GM23338 (cell line): Measurements from ENCODE around the gene TXN. TPM values are rescaled to one million over a fixed set of nuclear protein-coding genes. Genes with fewer than 3 reads are reported as not detected.

ENCODE experiments used
- ATAC-seq: fragments of 200-7000 bp; cut with Tn5 transposase; 3 replicates; pipeline ENCODE4 v1.9.1; 2020
- DNase-seq: peaks from one replicate; pipeline ENCODE4 v3.0.0-alpha.2; 2015; ENCODE audit warnings: low spot score
- H2AFZ ChIP-seq: fragments of 200-600 bp; sonication (generic); 2 replicates; pipeline ENCODE4 v1.8.0; 2016; ENCODE audit warnings: antibody characterized with exemption, mild to moderate bottlenecking, moderate library complexity
- H3F3A ChIP-seq: fragments of 200-600 bp; sonication (generic); replicated peaks from 2 replicates; pipeline ENCODE4 v1.8.0; 2017; ENCODE audit warnings: antibody characterized with exemption, mixed run types, low read depth
- H3K27ac ChIP-seq: fragments of 200-600 bp; sonication (generic); 2 replicates; pipeline ENCODE4 v1.6.1; 2016; ENCODE audit warnings: low read depth
- H3K27me3 ChIP-seq: fragments of 200-600 bp; sonication (generic); 2 replicates; pipeline ENCODE4 v1.8.0; 2016; ENCODE audit warnings: mild to moderate bottlenecking, mixed run types, moderate library complexity; ENCODE audit not compliant: insufficient read depth
- H3K36me3 ChIP-seq: fragments of 200-600 bp; sonication (generic); 2 replicates; pipeline ENCODE4 v1.8.0; 2016; ENCODE audit warnings: mild to moderate bottlenecking; ENCODE audit not compliant: insufficient read depth
- H3K4me1 ChIP-seq: fragments of 200-600 bp; sonication (generic); 2 replicates; pipeline ENCODE4 v1.8.0; 2016; ENCODE audit warnings: mild to moderate bottlenecking, moderate library complexity; ENCODE audit not compliant: insufficient read depth
- H3K4me2 ChIP-seq: fragments of 200-600 bp; sonication (generic); 2 replicates; pipeline ENCODE4 v1.7.1; 2017; ENCODE audit warnings: mixed run types
- H3K4me3 ChIP-seq: fragments of 200-600 bp; sonication (generic); 2 replicates; pipeline ENCODE4 v1.6.1; 2016; ENCODE audit warnings: mixed run types
- H3K79me2 ChIP-seq: fragments of 200-600 bp; sonication (generic); replicated peaks from 2 replicates; pipeline ENCODE4 v1.8.0; 2017; ENCODE audit warnings: mild to moderate bottlenecking; ENCODE audit not compliant: insufficient read depth
- H3K9me2 ChIP-seq: fragments of 200-600 bp; sonication (generic); 2 replicates; pipeline ENCODE4 v1.8.0; 2017; ENCODE audit not compliant: insufficient read depth
- H4K20me1 ChIP-seq: fragments of 200-600 bp; sonication (generic); replicated peaks from 2 replicates; pipeline ENCODE4 v1.8.0; 2017; ENCODE audit warnings: mild to moderate bottlenecking; ENCODE audit not compliant: insufficient read depth
- H3K27ac Mint-ChIP-seq: 2 replicates; pipeline ENCODE4 v1.8.0; 2020; ENCODE audit warnings: inconsistent platforms, mild to moderate bottlenecking, moderate library complexity, mixed read lengths
- H3K27me3 Mint-ChIP-seq: 3 replicates; pipeline ENCODE4 v1.8.0; 2022; ENCODE audit warnings: low read depth, mild to moderate bottlenecking, moderate library complexity, mixed read lengths, inconsistent platforms; ENCODE audit not compliant: insufficient read depth, poor library complexity
- H3K36me3 Mint-ChIP-seq: 3 replicates; pipeline ENCODE4 v1.8.0; 2021; ENCODE audit warnings: low read depth, mild to moderate bottlenecking, inconsistent platforms, moderate library complexity, mixed read lengths
- H3K4me1 Mint-ChIP-seq: 3 replicates; pipeline ENCODE4 v1.8.0; 2020; ENCODE audit warnings: mild to moderate bottlenecking, inconsistent platforms, mixed read lengths
- H3K4me3 Mint-ChIP-seq: 3 replicates; pipeline ENCODE4 v1.8.0; 2021; ENCODE audit warnings: moderate library complexity, mild to moderate bottlenecking, inconsistent platforms, mixed read lengths
- H3K9me3 Mint-ChIP-seq: 3 replicates; pipeline ENCODE4 v1.8.0; 2020; ENCODE audit warnings: moderate library complexity, mild to moderate bottlenecking, inconsistent platforms, mixed read lengths
- CREB1 ChIP-seq: fragments of 250-450 bp; sonication (Bioruptor Pico); IDR thresholded peaks from 2 replicates; pipeline ENCODE4 v1.5.0; 2020; ENCODE audit warnings: low read depth, mild to moderate bottlenecking, moderate library complexity
- EZH2 ChIP-seq: fragments of 200-600 bp; sonication (generic); IDR thresholded peaks from one replicate; pipeline ENCODE4 v1.8.0; 2017; ENCODE audit warnings: antibody characterized with exemption, mild to moderate bottlenecking, low read depth; ENCODE audit not compliant: unreplicated experiment
- EZH2phosphoT487 ChIP-seq: fragments of 200-600 bp; sonication (generic); IDR thresholded peaks from one replicate; pipeline ENCODE4 v1.8.1; 2018; ENCODE audit warnings: antibody characterized with exemption; ENCODE audit not compliant: unreplicated experiment
- JUNB ChIP-seq: IDR thresholded peaks from one replicate; pipeline ENCODE4 v1.6.1; 2016; ENCODE audit warnings: antibody characterized with exemption; ENCODE audit not compliant: unreplicated experiment
- NANOG ChIP-seq: IDR thresholded peaks from 2 replicates; pipeline ENCODE4 v1.6.1; 2016; ENCODE audit warnings: antibody characterized with exemption, borderline replicate concordance
- POLR2AphosphoS5 ChIP-seq: IDR thresholded peaks from 2 replicates; pipeline ENCODE4 v1.6.1; 2016; ENCODE audit warnings: antibody characterized with exemption, low read depth
- ZNF114 ChIP-seq: fragments of 250-450 bp; sonication (Bioruptor Pico); IDR thresholded peaks from 2 replicates; pipeline ENCODE4 v1.5.0; 2020; ENCODE audit warnings: mild to moderate bottlenecking, moderate library complexity
- polyA plus RNA-seq: library from polyadenylated mRNA; unstranded; fragments of >200 nt; fragmentation: Nextera tagmentation; extraction: Ambion mirVana; gene quantifications from 2 replicates; pipeline ENCODE4 v1.2.1, GENCODE V29; 2016
- total RNA-seq: library from RNA; depleted of rRNA; stranded (reverse); fragments of >200 nt; shearing (Covaris generic); gene quantifications from 2 replicates; pipeline ENCODE4 v1.2.3, GENCODE V29; 2014
- TF ChIP-seq, protein P1 (sequence below): IDR thresholded peaks from 2 replicates; pipeline ENCODE4 v1.6.1; 2016; ENCODE audit warnings: antibody characterized with exemption
- TF ChIP-seq, protein P2 (sequence below): fragments of 250-450 bp; sonication (Bioruptor Pico); IDR thresholded peaks from 2 replicates; pipeline ENCODE4 v1.5.0; 2020; ENCODE audit warnings: mild to moderate bottlenecking, moderate library complexity

TXN gene
- total and polyA plus RNA-seq, 2 experiments from 2014 or later, result 177 to 1,031 TPM

DNA sequence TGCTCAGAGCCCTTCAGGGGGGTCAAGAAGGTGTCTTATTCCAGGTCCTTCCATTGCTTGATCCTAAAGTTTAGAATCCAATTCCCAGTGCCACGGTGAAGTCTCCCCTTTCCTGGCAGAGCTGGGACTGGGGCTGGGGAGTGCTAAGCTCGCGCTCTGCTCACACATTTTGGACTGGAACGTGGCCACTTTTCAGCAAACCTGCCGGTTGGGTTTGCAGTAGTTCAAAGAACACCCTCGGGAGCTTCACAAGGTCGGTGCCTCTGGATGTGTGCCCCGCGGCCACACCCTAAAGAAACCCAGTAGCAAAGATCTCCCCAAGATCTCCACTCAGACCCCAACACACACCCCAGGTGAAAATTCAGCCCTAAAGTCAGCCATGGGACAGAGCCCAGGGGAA lies 48.3 kb downstream of the TXN start, which contains the start of gene C9orf152 (continued):
- TF ChIP-seq, protein P1, sequence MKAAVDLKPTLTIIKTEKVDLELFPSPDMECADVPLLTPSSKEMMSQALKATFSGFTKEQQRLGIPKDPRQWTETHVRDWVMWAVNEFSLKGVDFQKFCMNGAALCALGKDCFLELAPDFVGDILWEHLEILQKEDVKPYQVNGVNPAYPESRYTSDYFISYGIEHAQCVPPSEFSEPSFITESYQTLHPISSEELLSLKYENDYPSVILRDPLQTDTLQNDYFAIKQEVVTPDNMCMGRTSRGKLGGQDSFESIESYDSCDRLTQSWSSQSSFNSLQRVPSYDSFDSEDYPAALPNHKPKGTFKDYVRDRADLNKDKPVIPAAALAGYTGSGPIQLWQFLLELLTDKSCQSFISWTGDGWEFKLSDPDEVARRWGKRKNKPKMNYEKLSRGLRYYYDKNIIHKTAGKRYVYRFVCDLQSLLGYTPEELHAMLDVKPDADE, result no peak
- TF ChIP-seq POLR2AphosphoS5, result no peak
- no peak for TF ChIP-seq NANOG
- TF ChIP-seq, protein P2, sequence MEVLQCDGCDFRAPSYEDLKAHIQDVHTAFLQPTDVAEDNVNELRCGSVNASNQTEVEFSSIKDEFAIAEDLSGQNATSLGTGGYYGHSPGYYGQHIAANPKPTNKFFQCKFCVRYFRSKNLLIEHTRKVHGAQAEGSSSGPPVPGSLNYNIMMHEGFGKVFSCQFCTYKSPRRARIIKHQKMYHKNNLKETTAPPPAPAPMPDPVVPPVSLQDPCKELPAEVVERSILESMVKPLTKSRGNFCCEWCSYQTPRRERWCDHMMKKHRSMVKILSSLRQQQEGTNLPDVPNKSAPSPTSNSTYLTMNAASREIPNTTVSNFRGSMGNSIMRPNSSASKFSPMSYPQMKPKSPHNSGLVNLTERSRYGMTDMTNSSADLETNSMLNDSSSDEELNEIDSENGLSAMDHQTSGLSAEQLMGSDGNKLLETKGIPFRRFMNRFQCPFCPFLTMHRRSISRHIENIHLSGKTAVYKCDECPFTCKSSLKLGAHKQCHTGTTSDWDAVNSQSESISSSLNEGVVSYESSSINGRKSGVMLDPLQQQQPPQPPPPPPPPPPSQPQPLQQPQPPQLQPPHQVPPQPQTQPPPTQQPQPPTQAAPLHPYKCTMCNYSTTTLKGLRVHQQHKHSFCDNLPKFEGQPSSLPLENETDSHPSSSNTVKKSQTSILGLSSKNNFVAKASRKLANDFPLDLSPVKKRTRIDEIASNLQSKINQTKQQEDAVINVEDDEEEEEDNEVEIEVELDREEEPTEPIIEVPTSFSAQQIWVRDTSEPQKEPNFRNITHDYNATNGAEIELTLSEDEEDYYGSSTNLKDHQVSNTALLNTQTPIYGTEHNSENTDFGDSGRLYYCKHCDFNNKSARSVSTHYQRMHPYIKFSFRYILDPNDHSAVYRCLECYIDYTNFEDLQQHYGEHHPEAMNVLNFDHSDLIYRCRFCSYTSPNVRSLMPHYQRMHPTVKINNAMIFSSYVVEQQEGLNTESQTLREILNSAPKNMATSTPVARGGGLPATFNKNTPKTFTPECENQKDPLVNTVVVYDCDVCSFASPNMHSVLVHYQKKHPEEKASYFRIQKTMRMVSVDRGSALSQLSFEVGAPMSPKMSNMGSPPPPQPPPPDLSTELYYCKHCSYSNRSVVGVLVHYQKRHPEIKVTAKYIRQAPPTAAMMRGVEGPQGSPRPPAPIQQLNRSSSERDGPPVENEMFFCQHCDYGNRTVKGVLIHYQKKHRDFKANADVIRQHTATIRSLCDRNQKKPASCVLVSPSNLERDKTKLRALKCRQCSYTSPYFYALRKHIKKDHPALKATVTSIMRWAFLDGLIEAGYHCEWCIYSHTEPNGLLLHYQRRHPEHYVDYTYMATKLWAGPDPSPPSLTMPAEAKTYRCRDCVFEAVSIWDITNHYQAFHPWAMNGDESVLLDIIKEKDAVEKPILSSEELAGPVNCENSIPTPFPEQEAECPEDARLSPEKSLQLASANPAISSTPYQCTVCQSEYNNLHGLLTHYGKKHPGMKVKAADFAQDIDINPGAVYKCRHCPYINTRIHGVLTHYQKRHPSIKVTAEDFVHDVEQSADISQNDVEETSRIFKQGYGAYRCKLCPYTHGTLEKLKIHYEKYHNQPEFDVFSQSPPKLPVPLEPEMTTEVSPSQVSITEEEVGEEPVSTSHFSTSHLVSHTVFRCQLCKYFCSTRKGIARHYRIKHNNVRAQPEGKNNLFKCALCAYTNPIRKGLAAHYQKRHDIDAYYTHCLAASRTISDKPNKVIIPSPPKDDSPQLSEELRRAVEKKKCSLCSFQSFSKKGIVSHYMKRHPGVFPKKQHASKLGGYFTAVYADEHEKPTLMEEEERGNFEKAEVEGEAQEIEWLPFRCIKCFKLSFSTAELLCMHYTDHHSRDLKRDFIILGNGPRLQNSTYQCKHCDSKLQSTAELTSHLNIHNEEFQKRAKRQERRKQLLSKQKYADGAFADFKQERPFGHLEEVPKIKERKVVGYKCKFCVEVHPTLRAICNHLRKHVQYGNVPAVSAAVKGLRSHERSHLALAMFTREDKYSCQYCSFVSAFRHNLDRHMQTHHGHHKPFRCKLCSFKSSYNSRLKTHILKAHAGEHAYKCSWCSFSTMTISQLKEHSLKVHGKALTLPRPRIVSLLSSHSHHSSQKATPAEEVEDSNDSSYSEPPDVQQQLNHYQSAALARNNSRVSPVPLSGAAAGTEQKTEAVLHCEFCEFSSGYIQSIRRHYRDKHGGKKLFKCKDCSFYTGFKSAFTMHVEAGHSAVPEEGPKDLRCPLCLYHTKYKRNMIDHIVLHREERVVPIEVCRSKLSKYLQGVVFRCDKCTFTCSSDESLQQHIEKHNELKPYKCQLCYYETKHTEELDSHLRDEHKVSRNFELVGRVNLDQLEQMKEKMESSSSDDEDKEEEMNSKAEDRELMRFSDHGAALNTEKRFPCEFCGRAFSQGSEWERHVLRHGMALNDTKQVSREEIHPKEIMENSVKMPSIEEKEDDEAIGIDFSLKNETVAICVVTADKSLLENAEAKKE, result no peak
- TF ChIP-seq EZH2, result no peak
- no peak for TF ChIP-seq JUNB

DNA sequence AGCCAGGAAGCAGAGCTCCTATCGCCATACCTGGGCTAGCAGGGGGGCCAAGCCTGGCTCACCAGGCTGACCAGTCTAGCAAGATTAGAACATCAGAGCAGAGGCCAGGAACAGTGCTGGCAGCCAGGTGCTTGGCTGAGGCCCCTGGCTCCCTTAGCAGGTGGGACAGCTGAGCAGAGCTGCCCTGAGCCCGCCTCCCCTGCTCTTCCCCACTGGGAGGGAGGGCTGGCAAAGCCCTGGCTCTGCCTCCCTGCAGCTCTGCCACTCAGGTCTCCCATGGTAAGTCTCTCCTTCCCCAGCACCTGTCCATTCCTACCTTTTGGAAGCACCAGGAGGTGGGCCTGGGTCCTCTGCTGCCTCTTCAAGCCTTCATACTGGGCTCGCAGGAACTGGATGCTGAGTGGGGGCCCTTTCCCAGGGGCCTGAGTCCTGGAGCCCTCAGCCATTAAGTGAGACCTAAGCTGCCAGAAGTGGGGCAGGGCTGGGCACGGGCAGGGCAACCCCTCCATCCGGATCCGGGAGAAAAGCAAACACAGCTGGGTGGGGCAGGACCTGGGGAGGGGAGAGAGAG lies 49.2 kb downstream of the TXN start:
- DNase-seq (no peak), ATAC-seq (peak; percentile 74)
- Histone ChIP-seq H3K4me2 (no peak overlapping the region), H4K20me1 (no peaks in the 10 kb centered on the region), H3F3A (no peaks in the 10 kb centered on the region), H3K79me2 (no peaks in the 10 kb centered on the region), H3K27me3 (no peaks in the 10 kb centered on the region), H2AFZ (no peak overlapping the region), H3K27ac (no peak overlapping the region), H3K9me2 (no peaks in the 10 kb centered on the region), H3K4me1 (no peaks in the 10 kb centered on the region), H3K4me3 (no peak overlapping the region), H3K36me3 (no peaks in the 10 kb centered on the region)
- Mint-ChIP-seq H3K9me3 (peaks cover 6% of the 10 kb centered on the region; the same call in 1 of the 3 replicates), H3K27me3 (peaks cover 4% of the 10 kb centered on the region), H3K4me3 (no peak overlapping the region), H3K36me3 (peaks cover 2% of the 10 kb centered on the region; the same call in 1 of the 3 replicates), H3K4me1 (no peaks in the 10 kb centered on the region; the same call in 2 of the 3 replicates), H3K27ac (no peak overlapping the region)
- TF ChIP-seq EZH2, result no peak
- TF ChIP-seq POLR2AphosphoS5, result no peak
- no peak for TF ChIP-seq CREB1 (CRISPR knock-in tag)
- no peak for TF ChIP-seq ZNF114
- TF ChIP-seq EZH2phosphoT487, result no peak
